Chondrocyte (in vitro differentiated cells): ENCODE measurements around the gene TYRP1. TPM values are rescaled to one million over a fixed set of nuclear protein-coding genes. Genes with fewer than 3 reads are reported as not detected.
"Not testable (repeated sequence)": the region's sequence is repeated elsewhere in the genome, so short reads cannot be mapped to it uniquely, and the experiment has no call there.

Experiments
- DNase-seq: peaks from one replicate; pipeline ENCODE4 v3.0.0; 2021; ENCODE audit warnings: mixed read lengths, low spot score
- H3K27ac Mint-ChIP-seq: one replicate; pipeline ENCODE4 v1.8.0; 2021; ENCODE audit warnings: mild to moderate bottlenecking, moderate library complexity, mixed read lengths; ENCODE audit not compliant: unreplicated experiment
- H3K27me3 Mint-ChIP-seq: 2 replicates; pipeline ENCODE4 v1.8.0; 2021; ENCODE audit warnings: low read depth, mixed read lengths
- H3K36me3 Mint-ChIP-seq: 2 replicates; pipeline ENCODE4 v1.8.0; 2021; ENCODE audit warnings: low read depth, mixed read lengths
- H3K4me1 Mint-ChIP-seq: 2 replicates; pipeline ENCODE4 v1.8.0; 2021; ENCODE audit warnings: low read depth, mild to moderate bottlenecking, mixed read lengths
- H3K4me3 Mint-ChIP-seq: one replicate; pipeline ENCODE4 v1.8.0; 2021; ENCODE audit warnings: mild to moderate bottlenecking, moderate library complexity, mixed read lengths; ENCODE audit not compliant: unreplicated experiment
- H3K9me3 Mint-ChIP-seq: 2 replicates; pipeline ENCODE4 v1.8.0; 2021; ENCODE audit warnings: low read depth, mixed read lengths
- total RNA-seq: library from RNA; stranded (reverse); gene quantifications from 3 replicates; pipeline ENCODE4 v1.2.1, GENCODE V29; 2021
- TF ChIP-seq, protein P1 (sequence below): fragments of 200-600 bp; sonication (generic); IDR thresholded peaks from 2 replicates; pipeline ENCODE4 v1.5.0; 2021; ENCODE audit warnings: antibody characterized with exemption, mild to moderate bottlenecking, moderate library complexity

The TYRP1 gene
- total RNA-seq, 1 donor from 2014 or later, result 0.10 TPM

DNA sequence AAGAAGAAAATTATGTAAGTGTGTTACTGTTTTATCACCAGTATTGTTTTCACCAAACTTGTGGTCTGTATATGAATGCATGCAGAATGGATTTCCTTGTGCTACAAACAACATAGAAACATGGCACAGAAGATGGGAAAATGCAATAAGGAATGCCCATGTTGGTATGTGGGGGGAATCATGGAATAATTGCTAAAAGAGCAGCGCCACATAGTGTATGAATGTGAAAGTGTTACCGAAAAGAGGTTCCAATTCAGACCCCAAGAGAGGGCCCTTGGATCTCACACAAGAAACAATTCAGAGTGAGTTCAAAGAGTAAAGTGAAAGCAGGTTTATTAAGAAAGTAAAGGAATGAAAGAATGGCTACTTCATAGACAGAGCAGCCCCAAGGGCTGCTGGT lies 26.4 kb upstream of the TYRP1 start:
- Mint-ChIP-seq H3K9me3 (peaks cover 10% of the 10 kb centered on the region), H3K36me3 (peaks cover 2% of the 10 kb centered on the region), H3K4me1 (no peaks in the 10 kb centered on the region), H3K4me3 (no peak overlapping the region), H3K27ac (no peak overlapping the region), H3K27me3 (peaks cover 15% of the 10 kb centered on the region)
- no peak for DNase-seq
- TF ChIP-seq, protein P1, sequence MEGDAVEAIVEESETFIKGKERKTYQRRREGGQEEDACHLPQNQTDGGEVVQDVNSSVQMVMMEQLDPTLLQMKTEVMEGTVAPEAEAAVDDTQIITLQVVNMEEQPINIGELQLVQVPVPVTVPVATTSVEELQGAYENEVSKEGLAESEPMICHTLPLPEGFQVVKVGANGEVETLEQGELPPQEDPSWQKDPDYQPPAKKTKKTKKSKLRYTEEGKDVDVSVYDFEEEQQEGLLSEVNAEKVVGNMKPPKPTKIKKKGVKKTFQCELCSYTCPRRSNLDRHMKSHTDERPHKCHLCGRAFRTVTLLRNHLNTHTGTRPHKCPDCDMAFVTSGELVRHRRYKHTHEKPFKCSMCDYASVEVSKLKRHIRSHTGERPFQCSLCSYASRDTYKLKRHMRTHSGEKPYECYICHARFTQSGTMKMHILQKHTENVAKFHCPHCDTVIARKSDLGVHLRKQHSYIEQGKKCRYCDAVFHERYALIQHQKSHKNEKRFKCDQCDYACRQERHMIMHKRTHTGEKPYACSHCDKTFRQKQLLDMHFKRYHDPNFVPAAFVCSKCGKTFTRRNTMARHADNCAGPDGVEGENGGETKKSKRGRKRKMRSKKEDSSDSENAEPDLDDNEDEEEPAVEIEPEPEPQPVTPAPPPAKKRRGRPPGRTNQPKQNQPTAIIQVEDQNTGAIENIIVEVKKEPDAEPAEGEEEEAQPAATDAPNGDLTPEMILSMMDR, result peak; percentile 45

DNA sequence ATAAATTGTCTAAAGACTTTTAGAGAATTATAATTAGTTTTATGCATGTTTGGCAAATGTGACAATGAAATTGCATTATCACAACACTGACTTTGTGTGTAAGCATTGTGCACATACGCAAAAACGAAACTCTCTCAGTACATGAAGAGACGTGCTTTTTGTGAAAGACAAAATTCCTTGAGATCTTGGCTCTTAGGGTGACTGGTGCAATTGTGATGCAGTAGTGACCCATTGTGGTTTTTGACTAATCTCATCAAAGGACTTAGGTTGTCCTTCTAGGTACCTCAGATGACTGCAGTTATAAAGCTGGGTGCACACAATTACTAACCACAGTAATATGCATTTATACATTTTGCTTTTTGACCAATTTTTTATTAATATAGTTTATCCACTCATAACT lies 25.3 kb upstream of the TYRP1 start:
- H3K9me3 Mint-ChIP-seq, result peaks cover 8% of the 10 kb centered on the region
- no peak for DNase-seq
- no peak overlapping the region for H3K27ac Mint-ChIP-seq
- TF ChIP-seq, protein P1, result no peak
- H3K4me1 Mint-ChIP-seq, result no peaks in the 10 kb centered on the region
- H3K27me3 Mint-ChIP-seq, result peaks cover 8% of the 10 kb centered on the region
- H3K36me3 Mint-ChIP-seq, result peaks cover 2% of the 10 kb centered on the region
- no peak overlapping the region for H3K4me3 Mint-ChIP-seq

DNA sequence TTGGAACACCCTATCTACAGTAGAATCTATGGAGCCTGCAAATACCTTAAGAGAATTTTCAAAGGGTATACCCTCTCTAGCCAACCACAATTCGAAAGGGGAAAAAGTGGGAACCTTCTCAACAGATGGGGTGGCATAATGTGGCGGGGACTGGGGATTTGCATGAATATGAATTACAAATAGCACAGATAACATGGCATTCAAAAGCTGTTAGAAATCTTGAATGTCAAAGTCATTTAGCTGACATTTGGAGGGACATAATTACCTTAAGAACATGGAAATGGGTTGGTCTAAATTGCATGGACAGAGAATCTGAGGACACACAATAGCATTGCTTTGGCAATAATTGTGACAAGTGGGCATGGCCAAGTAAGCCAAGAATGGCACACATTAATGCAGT lies 23.2 kb upstream of the TYRP1 start:
- no peaks in the 10 kb centered on the region for H3K27me3 Mint-ChIP-seq
- no peaks in the 10 kb centered on the region for H3K4me1 Mint-ChIP-seq

DNA sequence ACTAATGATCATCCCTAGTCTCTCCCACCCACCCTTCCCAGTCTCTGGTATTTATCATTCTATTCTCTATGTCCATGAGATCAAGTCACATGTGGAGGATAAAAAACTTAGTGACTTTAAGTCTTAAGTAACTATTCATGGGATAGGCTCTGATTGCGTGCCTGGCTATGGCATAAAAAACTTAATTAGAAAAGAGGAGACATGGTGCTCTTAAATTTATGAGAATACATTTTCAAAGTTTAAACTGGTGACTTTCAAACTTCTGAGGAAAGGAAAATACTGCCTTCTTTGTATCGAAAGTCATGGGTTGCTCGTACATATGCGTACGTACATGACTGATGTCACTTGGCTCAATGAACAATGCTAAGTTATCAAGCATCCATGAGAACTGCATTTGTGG lies 18.2 kb upstream of the TYRP1 start:
- no peak for DNase-seq
- no peaks in the 10 kb centered on the region for H3K27me3 Mint-ChIP-seq
- no peaks in the 10 kb centered on the region for H3K36me3 Mint-ChIP-seq
- no peak overlapping the region for H3K4me3 Mint-ChIP-seq
- H3K27ac Mint-ChIP-seq, result no peak overlapping the region
- H3K4me1 Mint-ChIP-seq, result peaks cover 7% of the 10 kb centered on the region
- H3K9me3 Mint-ChIP-seq, result no peaks in the 10 kb centered on the region
- TF ChIP-seq, protein P1, result no peak

More for the DNA sequence above, 23.2 kb upstream of the TYRP1 start:
- TF ChIP-seq, protein P1, result no peak
- H3K36me3 Mint-ChIP-seq, result no peaks in the 10 kb centered on the region
- no peaks in the 10 kb centered on the region for H3K9me3 Mint-ChIP-seq
- H3K4me3 Mint-ChIP-seq, result no peak overlapping the region
- DNase-seq, result no peak
- no peak overlapping the region for H3K27ac Mint-ChIP-seq

DNA sequence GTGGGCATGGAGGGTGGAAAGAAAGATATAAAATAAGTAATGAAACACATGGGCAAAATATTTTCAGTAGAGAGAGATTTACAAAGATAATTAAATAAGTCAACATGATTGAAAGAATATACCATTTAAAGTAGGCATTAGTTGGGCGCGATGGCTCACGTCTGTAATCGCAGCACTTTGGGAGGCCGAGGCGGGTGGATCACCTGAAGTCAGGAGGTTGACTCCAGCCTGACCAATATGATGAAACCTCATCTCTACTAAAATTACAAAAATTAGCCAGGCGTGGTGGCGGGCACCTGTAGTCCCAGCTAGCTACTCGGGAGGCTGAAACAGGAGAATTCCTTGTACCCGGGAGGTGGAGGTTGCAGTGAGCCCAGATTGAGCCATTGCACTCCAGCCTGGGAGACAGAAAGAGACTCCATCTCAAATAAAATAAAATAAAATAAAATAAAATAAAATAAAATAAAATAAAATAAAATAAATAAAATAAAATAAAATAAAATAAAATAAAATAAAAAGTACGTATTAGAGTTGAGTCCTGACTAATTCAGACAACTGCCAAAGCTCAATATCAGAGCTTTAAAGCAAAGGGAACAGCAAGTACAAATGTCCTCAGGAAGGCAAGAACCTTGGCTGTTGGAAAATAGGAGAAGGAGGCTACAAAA lies 15.6 kb upstream of the TYRP1 start:
- H3K27me3 Mint-ChIP-seq, H3K4me3 Mint-ChIP-seq, H3K9me3 Mint-ChIP-seq, DNase-seq, H3K27ac Mint-ChIP-seq, H3K36me3 Mint-ChIP-seq: not testable (repeated sequence)
- peaks cover 28% of the 10 kb centered on the region for H3K4me1 Mint-ChIP-seq

DNA sequence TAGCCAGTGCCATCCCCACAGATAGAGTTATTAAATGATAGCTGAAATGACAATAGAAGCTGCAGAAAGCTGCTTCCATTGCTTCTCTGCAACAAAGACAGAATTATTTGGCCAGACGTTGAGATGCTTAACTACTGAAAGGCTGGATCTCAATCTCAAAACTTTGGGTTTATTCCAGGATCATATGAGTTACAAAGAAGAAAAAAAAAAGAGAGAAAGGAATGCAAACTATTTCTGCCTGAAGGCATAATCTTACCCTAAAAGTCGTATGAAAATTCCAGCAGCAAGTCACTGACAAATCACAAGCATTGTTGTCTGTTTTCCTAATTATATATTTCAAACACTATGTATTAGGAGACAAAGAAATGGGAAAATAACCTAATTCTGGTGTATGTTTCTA lies 12.8 kb upstream of the TYRP1 start:
- Mint-ChIP-seq H3K4me3 (peak overlapping the region; percentile 1), H3K27ac (peak overlapping the region; percentile 46), H3K9me3 (peaks cover 5% of the 10 kb centered on the region), H3K36me3 (no peaks in the 10 kb centered on the region), H3K27me3 (no peaks in the 10 kb centered on the region), H3K4me1 (peaks cover 35% of the 10 kb centered on the region)
- no peak for DNase-seq
- TF ChIP-seq, protein P1, result no peak
